Naive thymus-derived CD4-positive, alpha-beta T cell (primary cell): ENCODE results near the gene MYL2. TPM values are rescaled to one million over a fixed set of nuclear protein-coding genes. Genes with fewer than 3 reads are reported as not detected.

Source experiments
- ATAC-seq: fragments of 150-1000 bp; cut with Tn5 transposase; 2 replicates; pipeline ENCODE4 v1.10.0; 2021; ENCODE audit warnings: mild to moderate bottlenecking, moderate library complexity
- CTCF ChIA-PET: fragments of 350-600 bp; sonication (Branson Sonifier 250); formaldehyde crosslinking; loops from one replicate; lab custom pipeline; 2021; ENCODE audit warnings: antibody characterized with exemption; lab: Charles Lee
- POLR2A ChIA-PET: fragments of 350-600 bp; sonication (Branson Sonifier 250); formaldehyde crosslinking; loops from one replicate; lab custom pipeline; 2021; ENCODE audit warnings: antibody characterized with exemption, inconsistent platforms; lab: Charles Lee
- DNase-seq, 9 donors: peaks; one replicate each; pipeline versions ENCODE4 v3.0.0 to v3.0.0-alpha.2; 2020 to 2022; ENCODE audit warnings: mixed read lengths in 1 of 9
- H3K27ac ChIP-seq: one replicate; pipeline ENCODE4 v1.7.0; 2013; ENCODE audit warnings: mild to moderate bottlenecking, low read depth, low read length, moderate library complexity
- H3K27me3 ChIP-seq, 2 donors: one replicate each; pipeline ENCODE4 v1.7.0; 2013; ENCODE audit warnings: low read length in 2 of 2, mild to moderate bottlenecking in 2 of 2, moderate library complexity in 2 of 2; ENCODE audit not compliant: control insufficient read depth in 2 of 2, insufficient read depth in 2 of 2
- H3K36me3 ChIP-seq, 3 experiments: 1 replicate in 2 of 3; 2 replicates in 1 of 3; pipeline ENCODE4 v1.7.0; 2013; ENCODE audit warnings: low read length in 3 of 3, mild to moderate bottlenecking in 3 of 3, moderate library complexity in 1 of 3; ENCODE audit not compliant: insufficient read depth in 3 of 3, control insufficient read depth in 2 of 3
- H3K4me1 ChIP-seq, 2 donors: one replicate each; pipeline ENCODE4 v1.7.0; 2013; ENCODE audit warnings: low read length in 2 of 2, mild to moderate bottlenecking in 2 of 2, moderate library complexity in 1 of 2; ENCODE audit not compliant: control insufficient read depth in 2 of 2, insufficient read depth in 2 of 2
- H3K4me3 ChIP-seq: 2 replicates; pipeline ENCODE4 v1.7.0; 2013; ENCODE audit warnings: mild to moderate bottlenecking, low read length
- H3K9me3 ChIP-seq, 3 experiments: 1 replicate in 2 of 3; 2 replicates in 1 of 3; pipeline ENCODE4 v1.7.0; 2013; ENCODE audit warnings: low read length in 3 of 3; ENCODE audit not compliant: control insufficient read depth in 2 of 3
- H3K27ac Mint-ChIP-seq, 9 donors: one replicate each; pipeline ENCODE4 v1.8.0; 2020 to 2022; ENCODE audit warnings: mixed read lengths in 9 of 9, mild to moderate bottlenecking in 8 of 9, moderate library complexity in 5 of 9, inconsistent platforms in 2 of 9
- H3K27me3 Mint-ChIP-seq, 5 donors: one replicate each; pipeline ENCODE4 v1.8.0; 2021 to 2022; ENCODE audit warnings: mixed read lengths in 5 of 5, mild to moderate bottlenecking in 1 of 5
- H3K36me3 Mint-ChIP-seq, 5 donors: one replicate each; pipeline ENCODE4 v1.8.0; 2020 to 2022; ENCODE audit warnings: mixed read lengths in 5 of 5, mild to moderate bottlenecking in 3 of 5, inconsistent platforms in 1 of 5
- H3K4me1 Mint-ChIP-seq, 7 donors: one replicate each; pipeline ENCODE4 v1.8.0; 2020 to 2022; ENCODE audit warnings: mixed read lengths in 7 of 7, mild to moderate bottlenecking in 3 of 7, inconsistent platforms in 1 of 7
- H3K4me3 Mint-ChIP-seq, 10 donors: one replicate each; pipeline ENCODE4 v1.8.0; 2020 to 2022; ENCODE audit warnings: mild to moderate bottlenecking in 10 of 10, mixed read lengths in 10 of 10, moderate library complexity in 6 of 10, inconsistent platforms in 2 of 10
- H3K9me3 Mint-ChIP-seq, 11 donors: one replicate each; pipeline ENCODE4 v1.8.0; 2020 to 2022; ENCODE audit warnings: mixed read lengths in 11 of 11, mild to moderate bottlenecking in 4 of 11, inconsistent platforms in 1 of 11, moderate library complexity in 1 of 11
- intact Hi-C, 2 donors: fragments of 100-400 bp; cut with micrococcal nuclease; formaldehyde crosslinking; loops; one replicate each; pipeline ENCODE4 v1.15.1; 2023
- polyA plus RNA-seq, 2 donors: library from polyadenylated mRNA; unstranded; fragments of 300-500 nt; fragmentation: Illumina TruSeq; gene quantifications; one replicate each; pipeline ENCODE4 v1.2.3, GENCODE V29; 2021
- total RNA-seq, 6 experiments: library from RNA in 5 of 6; stranded (reverse) in 5 of 6; gene quantifications; 1 replicate in 5 of 6; 2 replicates in 1 of 6; pipeline ENCODE4 v1.2.3 and lab custom pipeline; 2021 to 2026

The MYL2 gene
- total and polyA plus RNA-seq, 7 experiments from 2014 or later = not detected

DNA sequence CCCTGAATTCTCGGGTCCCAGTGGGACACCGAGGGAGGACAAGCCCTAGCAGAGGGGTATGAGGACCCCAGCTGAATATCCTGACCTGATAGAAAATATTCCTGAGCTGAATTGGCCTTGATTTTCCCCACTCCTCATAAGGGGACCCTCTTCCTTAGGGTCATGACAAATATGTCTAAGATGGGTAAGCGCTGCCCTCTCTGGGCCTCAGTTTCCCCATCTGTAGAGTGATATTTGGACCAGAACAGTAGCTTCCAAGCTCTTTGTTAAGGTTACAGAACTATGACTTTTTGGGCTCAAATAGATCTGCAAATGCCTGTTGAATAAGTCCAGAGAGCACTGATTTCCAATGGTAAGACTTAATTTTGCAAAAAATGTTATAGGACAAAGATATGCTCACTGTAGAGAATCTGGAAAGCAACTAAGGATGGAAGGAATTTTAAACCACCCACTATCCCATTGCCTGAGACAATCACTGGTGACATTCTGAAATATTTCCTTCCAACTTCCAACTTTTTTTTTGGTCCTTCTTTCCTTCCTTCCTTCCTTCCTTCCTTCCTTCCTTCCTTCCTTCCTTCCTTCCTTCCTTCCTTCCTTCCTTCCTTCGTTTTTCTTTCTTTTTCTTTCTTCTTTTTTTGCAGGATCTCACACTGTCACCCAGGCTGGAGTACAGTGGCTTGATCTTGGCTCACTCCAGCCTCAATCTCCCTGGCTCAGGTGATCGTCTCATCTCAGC, 32.0 kb downstream of the MYL2 start:
- Mint-ChIP-seq H3K27ac (peak overlapping the region in 5 of 9 donors; percentile 69 to 91 (median 77)), H3K27me3 (peaks cover 0 to 12% (median 0%) of the 10 kb centered on the region in 5 donors), H3K36me3 (no peaks in the 10 kb centered on the region), H3K9me3 (no peaks in the 10 kb centered on the region), H3K4me1 (peaks cover 0 to 8% (median 4%) of the 10 kb centered on the region in 7 donors), H3K4me3 (peak overlapping the region; percentile 51 to 97 (median 92))
- POLR2A ChIA-PET = interaction anchor here (0.7 to 1.2 kb wide), 3 partner anchors 145 to 420 kb away, joined by 3 to 4 read pairs (median 3); partner anchors contain the start of gene FAM216A
- ATAC-seq (no peak), DNase-seq (no peak)
- intact Hi-C loops = loop anchor here (1.0 to 10.0 kb wide), 14 partner anchors 41 to 788 kb away; partner anchors contain the start of genes ARPC3 (in 2 of the 2), FAM216A (in 1 of the 2), GPN3 (in 1 of the 2) and PPP1CC (in 1 of the 2)
- H3K27me3 ChIP-seq = no peaks in the 10 kb centered on the region
- no peak overlapping the region for H3K27ac ChIP-seq
- no peaks in the 10 kb centered on the region for H3K36me3 ChIP-seq
- H3K9me3 ChIP-seq = no peaks in the 10 kb centered on the region
- H3K4me1 ChIP-seq = peaks cover 0 to 4% of the 10 kb centered on the region in 2 donors
- CTCF ChIA-PET = interaction anchor here (0.6 to 1.6 kb wide), 12 partner anchors 9 to 457 kb away, joined by 3 to 6 read pairs (median 4); partner anchors contain the start of gene ARPC3
- H3K4me3 ChIP-seq = no peak overlapping the region

- H3K27me3 Mint-ChIP-seq = peaks cover 0 to 6% (median 0%) of the 10 kb centered on the region in 5 donors
- Histone ChIP-seq H3K4me3 (no peak overlapping the region), H3K36me3 (no peaks in the 10 kb centered on the region), H3K4me1 (peaks cover 0 to 4% of the 10 kb centered on the region in 2 donors), H3K27me3 (no peaks in the 10 kb centered on the region), H3K27ac (no peak overlapping the region), H3K9me3 (no peaks in the 10 kb centered on the region)
- intact Hi-C loops = loop anchor here (5.0 to 10.0 kb wide), 5 partner anchors 180 to 433 kb away; partner anchors contain the start of genes ARPC3 (in 1 of the 2), FAM216A (in 1 of the 2), GPN3 (in 1 of the 2) and RAD9B (in 1 of the 2)
- H3K4me1 Mint-ChIP-seq = peaks cover 0 to 8% (median 4%) of the 10 kb centered on the region in 7 donors
- no peaks in the 10 kb centered on the region for H3K36me3 Mint-ChIP-seq
- H3K4me3 Mint-ChIP-seq = no peak overlapping the region
- CTCF ChIA-PET = interaction anchor here (0.7 to 1.0 kb wide), 4 partner anchors 9 to 454 kb away, joined by 3 to 5 read pairs (median 4); no protein-coding TSS in a partner anchor
- no peak for DNase-seq
- POLR2A ChIA-PET = no interaction called here
- H3K27ac Mint-ChIP-seq = no peak overlapping the region
- no peak for ATAC-seq
- peaks cover 0 to 4% (median 0%) of the 10 kb centered on the region in 11 donors for H3K9me3 Mint-ChIP-seq
These were observed 35.1 kb downstream of the MYL2 start for GRCh38 chr12:110885152-110885840.

GRCh38 chr12:110883251-110883650, 37.1 kb downstream of the MYL2 start:
- H3K9me3 ChIP-seq = no peaks in the 10 kb centered on the region
- H3K36me3 Mint-ChIP-seq = no peaks in the 10 kb centered on the region
- H3K36me3 ChIP-seq = no peaks in the 10 kb centered on the region
- no peak overlapping the region for H3K4me3 ChIP-seq
- H3K4me1 ChIP-seq = peaks cover 0 to 3% of the 10 kb centered on the region in 2 donors
- intact Hi-C loops = loop anchor here in 1 of 2 donors (10.0 kb wide), 1 partner anchor 178 kb away; no protein-coding TSS in a partner anchor
- ATAC-seq (no peak), DNase-seq (no peak)
- no peak overlapping the region for H3K4me3 Mint-ChIP-seq
- H3K27ac ChIP-seq = no peak overlapping the region
- no peaks in the 10 kb centered on the region for H3K27me3 ChIP-seq
- CTCF ChIA-PET = interaction anchor here (0.7 kb wide), 1 partner anchor 12 kb away, joined by 4 read pairs; no protein-coding TSS in a partner anchor
- H3K9me3 Mint-ChIP-seq = peaks cover 0 to 4% (median 0%) of the 10 kb centered on the region in 11 donors
- H3K27ac Mint-ChIP-seq = no peak overlapping the region
- H3K4me1 Mint-ChIP-seq = peaks cover 0 to 6% (median 4%) of the 10 kb centered on the region in 7 donors
- H3K27me3 Mint-ChIP-seq = peaks cover 0 to 4% (median 0%) of the 10 kb centered on the region in 5 donors
- POLR2A ChIA-PET = no interaction called here

- Histone ChIP-seq H3K4me1 (no peaks in the 10 kb centered on the region), H3K4me3 (no peak overlapping the region), H3K36me3 (no peaks in the 10 kb centered on the region), H3K9me3 (no peaks in the 10 kb centered on the region), H3K27me3 (no peaks in the 10 kb centered on the region), H3K27ac (no peak overlapping the region)
- no peaks in the 10 kb centered on the region for H3K4me1 Mint-ChIP-seq
- intact Hi-C loops = loop anchor here in 1 of 2 donors (10.0 kb wide), 1 partner anchor 176 kb away; no protein-coding TSS in a partner anchor
- ChIA-PET CTCF (no interaction called here), POLR2A (no interaction called here)
- no peak overlapping the region for H3K4me3 Mint-ChIP-seq
- no peak overlapping the region for H3K27ac Mint-ChIP-seq
- H3K36me3 Mint-ChIP-seq = no peaks in the 10 kb centered on the region
- peaks cover 0 to 4% (median 0%) of the 10 kb centered on the region in 11 donors for H3K9me3 Mint-ChIP-seq
- H3K27me3 Mint-ChIP-seq = peaks cover 0 to 4% (median 3%) of the 10 kb centered on the region in 5 donors
- ATAC-seq (no peak), DNase-seq (no peak)
These were observed 39.7 kb downstream of the MYL2 start for GRCh38 chr12:110880651-110881050.

- no peak overlapping the region for H3K27ac ChIP-seq
- Mint-ChIP-seq H3K9me3 (peaks cover 0 to 2% (median 0%) of the 10 kb centered on the region in 11 donors), H3K4me1 (peaks cover 0 to 3% (median 0%) of the 10 kb centered on the region in 7 donors), H3K4me3 (no peak overlapping the region), H3K27me3 (peaks cover 0 to 9% (median 5%) of the 10 kb centered on the region in 5 donors), H3K36me3 (no peaks in the 10 kb centered on the region), H3K27ac (no peak overlapping the region)
- DNase-seq (no peak), ATAC-seq (no peak)
- H3K4me3 ChIP-seq = no peak overlapping the region
- H3K27me3 ChIP-seq = no peaks in the 10 kb centered on the region
- no peaks in the 10 kb centered on the region for H3K9me3 ChIP-seq
- CTCF ChIA-PET = no interaction called here
- POLR2A ChIA-PET = no interaction called here
- H3K36me3 ChIP-seq = no peaks in the 10 kb centered on the region
- intact Hi-C loops = no loop called here
- no peaks in the 10 kb centered on the region for H3K4me1 ChIP-seq
These were observed 45.6 kb downstream of the MYL2 start for GRCh38 chr12:110874781-110875180.

- ChIA-PET CTCF (no interaction called here), POLR2A (no interaction called here)
- no peaks in the 10 kb centered on the region for H3K36me3 Mint-ChIP-seq
- H3K27me3 Mint-ChIP-seq = peaks cover 0 to 9% (median 5%) of the 10 kb centered on the region in 5 donors
- no peak overlapping the region for H3K4me3 Mint-ChIP-seq
- Histone ChIP-seq H3K9me3 (no peaks in the 10 kb centered on the region), H3K27me3 (no peaks in the 10 kb centered on the region), H3K4me1 (no peaks in the 10 kb centered on the region), H3K4me3 (no peak overlapping the region), H3K27ac (no peak overlapping the region), H3K36me3 (no peaks in the 10 kb centered on the region)
- intact Hi-C loops = no loop called here
- H3K9me3 Mint-ChIP-seq = peaks cover 0 to 3% (median 0%) of the 10 kb centered on the region in 11 donors
- no peak overlapping the region for H3K27ac Mint-ChIP-seq
- H3K4me1 Mint-ChIP-seq = peaks cover 0 to 3% (median 0%) of the 10 kb centered on the region in 7 donors
- ATAC-seq (no peak), DNase-seq (no peak)
These were observed 46.0 kb downstream of the MYL2 start for GRCh38 chr12:110874351-110874750.
